ENCODE results near the gene MAFF. TPM values are rescaled to one million over a fixed set of nuclear protein-coding genes. Genes with fewer than 3 reads are reported as not detected.

Gene MAFF
- total and polyA plus RNA-seq, 9 of the 15 experiments (the other 6 are each of a cell fraction or from before 2014, with no cell fraction given): 0.51 to 8.0 (median 5.4) TPM

- TF ChIP-seq REST (IDR thresholded peaks at IDR 0.05; ENCODE audit: borderline replicate concordance): no peak
- TF ChIP-seq REST (CRISPR knock-in tag; IDR thresholded peaks at IDR 0.05; ENCODE audit: low read depth): no peak
- TF ChIP-seq ZBTB43 (CRISPR knock-in tag; IDR thresholded peaks at IDR 0.05): no peak
- no peak for TF ChIP-seq SRSF1 (IDR thresholded peaks at IDR 0.05; ENCODE audit: low read depth, low read length)
- no peak for TF ChIP-seq ARID3B (CRISPR knock-in tag; IDR thresholded peaks at IDR 0.05; ENCODE audit: borderline replicate concordance)
- no peak for TF ChIP-seq TGIF2 (CRISPR knock-in tag; IDR thresholded peaks at IDR 0.05)
- no peak for TF ChIP-seq ZNF224 (CRISPR knock-in tag; IDR thresholded peaks at IDR 0.05)
- no peak for TF ChIP-seq NFIC (IDR thresholded peaks at IDR 0.05)
- no peak for TF ChIP-seq SRSF3 (IDR thresholded peaks at IDR 0.05; ENCODE audit: insufficient read depth, low read length)
- TF ChIP-seq ZNF263 (CRISPR knock-in tag; IDR thresholded peaks at IDR 0.05; ENCODE audit: borderline replicate concordance): no peak
- no peak for TF ChIP-seq SRF (CRISPR knock-in tag; IDR thresholded peaks at IDR 0.05)
- TF ChIP-seq HDGF (IDR thresholded peaks at IDR 0.05): no peak
- no peak for TF ChIP-seq NR2C1 (IDR thresholded peaks at IDR 0.05)
- no peak for TF ChIP-seq NR2C1 (tag; IDR thresholded peaks at IDR 0.05)
- peak; percentile 76 for TF ChIP-seq TFAP4 (CRISPR knock-in tag; IDR thresholded peaks at IDR 0.05; ENCODE audit: borderline replicate concordance)
- no peak for TF ChIP-seq POLR2B (IDR thresholded peaks at IDR 0.05; ENCODE audit: low read depth, partially characterized antibody)
- no peak for TF ChIP-seq ADNP (tag; IDR thresholded peaks at IDR 0.05)
- TF ChIP-seq RBM22 (IDR thresholded peaks at IDR 0.05; ENCODE audit: low read depth, low read length, poor library complexity, severe bottlenecking): no peak
Measured at GRCh38 chr22:38240734-38241252, 39.0 kb downstream of the MAFF start (continued).
